B cell (primary cell): ENCODE data around the gene PLA2G10. TPM values are rescaled to one million over a fixed set of nuclear protein-coding genes. Genes with fewer than 3 reads are reported as not detected.

Experiments used
- ATAC-seq: fragments of 200-7000 bp; cut with Tn5 transposase; one replicate; pipeline ENCODE4 v1.10.0; 2021; ENCODE audit warnings: low read depth, mild to moderate bottlenecking, moderate number of reproducible peaks, moderate library complexity
- CTCF ChIA-PET: fragments of 350-600 bp; sonication (Branson Sonifier 250); formaldehyde crosslinking; loops from one replicate; lab custom pipeline; 2021; ENCODE audit warnings: antibody characterized with exemption, inconsistent platforms; lab: Charles Lee
- POLR2A ChIA-PET: fragments of 350-600 bp; sonication (Branson Sonifier 250); formaldehyde crosslinking; loops from one replicate; lab custom pipeline; 2021; ENCODE audit warnings: antibody characterized with exemption; lab: Charles Lee
- DNase-seq: peaks from one replicate; pipeline ENCODE4 v3.0.0; 2013
- H2AFZ ChIP-seq: 2 replicates; pipeline ENCODE4 v1.6.1; 2012; ENCODE audit warnings: mild to moderate bottlenecking, low read depth, low read length; ENCODE audit not compliant: insufficient read depth, poor library complexity, severe bottlenecking
- H3K27ac ChIP-seq, 2 donors: 1 replicate in 1 of 2; 2 replicates in 1 of 2; pipeline ENCODE4 v1.5.1; 2012 to 2013; ENCODE audit warnings: low read length in 2 of 2, mild to moderate bottlenecking in 2 of 2, moderate library complexity in 1 of 2
- H3K27me3 ChIP-seq, 4 experiments: fragments of 200-600 bp in 1 of 4; sonication (generic) in 1 of 4; replicated peaks in 1 of 4; 1 replicate in 2 of 4; 2 replicates in 2 of 4; pipeline versions ENCODE4 v1.6.1 to v1.7.0; 2013 to 2016; ENCODE audit warnings: low read length in 3 of 4, mild to moderate bottlenecking in 2 of 4, mixed read lengths in 1 of 4, moderate library complexity in 1 of 4; ENCODE audit not compliant: insufficient read depth in 4 of 4, control insufficient read depth in 3 of 4; ENCODE audit errors: control extremely low read depth in 1 of 4
- H3K36me3 ChIP-seq, 2 experiments: replicated peaks in 1 of 2; 1 replicate in 1 of 2; 2 replicates in 1 of 2; pipeline versions ENCODE4 v1.6.1 to v1.7.1; 2013; ENCODE audit warnings: low read length in 1 of 2; ENCODE audit not compliant: insufficient read depth in 2 of 2, control insufficient read depth in 1 of 2; ENCODE audit errors: control extremely low read depth in 1 of 2, extremely low read depth in 1 of 2
- H3K4me1 ChIP-seq, 2 donors: fragments of 200-600 bp in 1 of 2; sonication (generic) in 1 of 2; 1 replicate in 1 of 2; 2 replicates in 1 of 2; pipeline versions ENCODE4 v1.5.1 to v1.6.1; 2013 to 2017; ENCODE audit warnings: low read length in 2 of 2; ENCODE audit not compliant: control insufficient read depth in 2 of 2, insufficient read depth in 2 of 2
- H3K4me2 ChIP-seq: replicated peaks from 2 replicates; pipeline ENCODE3; 2012; ENCODE audit warnings: mild to moderate bottlenecking, low read depth, low read length; ENCODE audit not compliant: poor library complexity, severe bottlenecking
- H3K4me3 ChIP-seq, 5 experiments: fragments of 200-600 bp in 1 of 5; sonication (generic) in 1 of 5; 1 replicate in 3 of 5; 2 replicates in 2 of 5; pipeline versions ENCODE4 v1.5.1 to v1.7.0; 2011 to 2016; ENCODE audit warnings: low read length in 4 of 5, mild to moderate bottlenecking in 4 of 5, low read depth in 2 of 5, control low read depth in 1 of 5, moderate library complexity in 1 of 5; ENCODE audit not compliant: insufficient read depth in 1 of 5; ENCODE audit errors: control extremely low read depth in 1 of 5, extremely low read depth in 1 of 5
- H3K79me2 ChIP-seq: fragments of 200-600 bp; sonication (generic); one replicate; pipeline ENCODE4 v1.6.0; 2016; ENCODE audit warnings: low read length; ENCODE audit not compliant: control insufficient read depth, insufficient read depth
- H3K9ac ChIP-seq: fragments of 200-600 bp; sonication (generic); 2 replicates; pipeline ENCODE4 v1.6.1; 2017; ENCODE audit warnings: mild to moderate bottlenecking, low read length, moderate library complexity
- H3K9me3 ChIP-seq, 3 donors: one replicate each; pipeline versions ENCODE4 v1.6.1 to v1.7.1; 2013; ENCODE audit warnings: low read length in 2 of 3; ENCODE audit not compliant: control insufficient read depth in 2 of 3, insufficient read depth in 1 of 3; ENCODE audit errors: control extremely low read depth in 1 of 3
- H4K20me1 ChIP-seq: 2 replicates; pipeline ENCODE4 v1.6.0; 2012; ENCODE audit warnings: mild to moderate bottlenecking, low read length; ENCODE audit not compliant: insufficient read depth, control insufficient read depth, poor library complexity, severe bottlenecking
- H3K27ac Mint-ChIP-seq: one replicate; pipeline ENCODE4 v1.8.0; 2021; ENCODE audit warnings: mixed read lengths
- H3K27me3 Mint-ChIP-seq: one replicate; pipeline ENCODE4 v1.8.0; 2021; ENCODE audit warnings: mixed read lengths
- H3K4me1 Mint-ChIP-seq: one replicate; pipeline ENCODE4 v1.8.0; 2021; ENCODE audit warnings: mixed read lengths
- H3K4me3 Mint-ChIP-seq: one replicate; pipeline ENCODE4 v1.8.0; 2021; ENCODE audit warnings: mixed read lengths
- H3K9me3 Mint-ChIP-seq: one replicate; pipeline ENCODE4 v1.8.0; 2022; ENCODE audit warnings: mixed read lengths; ENCODE audit not compliant: insufficient read depth
- CTCF ChIP-seq: fragments of 200-600 bp; IDR thresholded peaks from one replicate; pipeline ENCODE4 v1.8.0; 2022; ENCODE audit warnings: antibody characterized with exemption, mild to moderate bottlenecking
- EZH2 ChIP-seq: IDR thresholded peaks from 2 replicates; pipeline ENCODE4 v1.6.1; 2012; ENCODE audit warnings: borderline replicate concordance, low read depth, mild to moderate bottlenecking, moderate library complexity, low read length; ENCODE audit not compliant: insufficient read depth, poor library complexity, severe bottlenecking
- WGBS: methylation state at CpG from one replicate; pipeline ENCODE4 v1.1.5; 2013; ENCODE audit warnings: missing lambda C conversion rate; ENCODE audit not compliant: insufficient coverage; 5-methylcytosine and 5-hydroxymethylcytosine counted together
- intact Hi-C: fragments of 100-400 bp; cut with micrococcal nuclease; formaldehyde crosslinking; loops from one replicate; pipeline ENCODE4 v1.10.0; 2022
- polyA plus RNA-seq: library from polyadenylated mRNA; depleted of rRNA; stranded (reverse); fragments of >200 nt; gene quantifications from 2 replicates; pipeline ENCODE4 v1.2.3, GENCODE V29; 2012
- total RNA-seq, 2 donors: library from RNA; stranded (reverse); fragments of 120-200 nt in 1 of 2; gene quantifications; 1 replicate in 1 of 2; 2 replicates in 1 of 2; pipeline versions ENCODE4 v1.2.3 to v1.2.4, GENCODE V29; 2013 to 2022

The PLA2G10 gene
- total and polyA plus RNA-seq, 2 donors (not counting 1 experiment from before 2014, with no cell fraction given), result not detected

- no peak for TF ChIP-seq EZH2
- no peak for TF ChIP-seq CTCF
- intact Hi-C loops, result no loop called here
- H3K9me3 Mint-ChIP-seq, result no peaks in the 10 kb centered on the region
- H3K27me3 Mint-ChIP-seq, result no peaks in the 10 kb centered on the region
- no peaks in the 10 kb centered on the region for H3K9me3 ChIP-seq
- no peak overlapping the region for H3K4me3 ChIP-seq
- no peak overlapping the region for H3K27ac Mint-ChIP-seq
- WGBS, result 100% methylated on average over 1 of the region's 2 CpGs
- peaks cover 12 to 73% of the 10 kb centered on the region in 2 experiments for H3K36me3 ChIP-seq
- no peak overlapping the region for H3K4me3 Mint-ChIP-seq
- H3K27me3 ChIP-seq, result no peaks in the 10 kb centered on the region
- CTCF ChIA-PET, result no interaction called here
- DNase-seq (no peak), ATAC-seq (no peak)
- H3K4me2 ChIP-seq, result no peak overlapping the region
- H4K20me1 ChIP-seq, result peaks cover 12% of the 10 kb centered on the region
- no peak overlapping the region for H3K9ac ChIP-seq
- POLR2A ChIA-PET, result no interaction called here
- H3K27ac ChIP-seq, result no peak overlapping the region
- H2AFZ ChIP-seq, result no peak overlapping the region
- no peaks in the 10 kb centered on the region for H3K4me1 Mint-ChIP-seq
- peaks cover 0 to 3% of the 10 kb centered on the region in 2 donors for H3K4me1 ChIP-seq
- peaks cover 4% of the 10 kb centered on the region for H3K79me2 ChIP-seq
Observed at GRCh38 chr16:14652726-14653125, 41.4 kb downstream of the PLA2G10 start.

- Histone ChIP-seq H3K4me3 (no peak overlapping the region), H3K79me2 (peaks cover 23% of the 10 kb centered on the region), H3K36me3 (peaks cover 18 to 71% of the 10 kb centered on the region in 2 experiments), H3K4me1 (no peaks in the 10 kb centered on the region), H2AFZ (no peak overlapping the region), H3K9ac (no peak overlapping the region), H3K27me3 (no peaks in the 10 kb centered on the region), H3K9me3 (no peaks in the 10 kb centered on the region), H3K4me2 (no peak overlapping the region), H3K27ac (no peak overlapping the region), H4K20me1 (peaks cover 16% of the 10 kb centered on the region)
- no peak for ATAC-seq
- CTCF ChIA-PET, result no interaction called here
- H3K27me3 Mint-ChIP-seq, result no peaks in the 10 kb centered on the region
- intact Hi-C loops, result no loop called here
- no peak overlapping the region for H3K4me3 Mint-ChIP-seq
- no peak overlapping the region for H3K27ac Mint-ChIP-seq
- no peak for DNase-seq
- no peak for TF ChIP-seq CTCF
- no peak for TF ChIP-seq EZH2
- WGBS, result no CpG with 5 or more reads among the region's 6 CpGs
- no peaks in the 10 kb centered on the region for H3K4me1 Mint-ChIP-seq
- POLR2A ChIA-PET, result no interaction called here
- no peaks in the 10 kb centered on the region for H3K9me3 Mint-ChIP-seq
Observed at GRCh38 chr16:14650629-14651028, 43.5 kb downstream of the PLA2G10 start.
